ENCODE measurements around the gene COTL1.
"Not testable (repeated sequence)": the region's sequence is repeated elsewhere in the genome, so short reads cannot be mapped to it uniquely, and the experiment has no call there.

Gene COTL1

GRCh38 chr16:84528322-84528721 is 89.6 kb downstream of the COTL1 start:
- no peak for DNase-seq (ENCODE audit: low spot score)

GRCh38 chr16:84527532-84528269 is 90.2 kb downstream of the COTL1 start:
- DNase-seq (ENCODE audit: low spot score): no peak

GRCh38 chr16:84526794-84527531 is 90.9 kb downstream of the COTL1 start:
- DNase-seq (ENCODE audit: low spot score): no peak

- not testable (repeated sequence) for DNase-seq (ENCODE audit: low spot score)
Measured at GRCh38 chr16:84524941-84525581, 92.8 kb downstream of the COTL1 start.

- DNase-seq (ENCODE audit: low spot score): no peak
Measured at GRCh38 chr16:84524346-84524920, 93.4 kb downstream of the COTL1 start.

GRCh38 chr16:84521497-84521770 is 96.4 kb downstream of the COTL1 start:
- DNase-seq (ENCODE audit: low spot score): no peak

- no peak for DNase-seq (ENCODE audit: low spot score)
Measured at GRCh38 chr16:84520725-84521496, 97.0 kb downstream of the COTL1 start.

- DNase-seq (ENCODE audit: low spot score): no peak
Measured at GRCh38 chr16:84519855-84520254, 98.0 kb downstream of the COTL1 start.

- DNase-seq (ENCODE audit: low spot score): no peak
Measured at GRCh38 chr16:84518804-84519341, 99.0 kb downstream of the COTL1 start.

GRCh38 chr16:84518220-84518619 is 99.7 kb downstream of the COTL1 start:
- DNase-seq (ENCODE audit: low spot score): not testable (repeated sequence)

- no peak for DNase-seq (ENCODE audit: low spot score)
Measured at GRCh38 chr16:84517366-84517765, 100.5 kb downstream of the COTL1 start.
